ENCODE measurements around the gene IQSEC3.

DNA sequence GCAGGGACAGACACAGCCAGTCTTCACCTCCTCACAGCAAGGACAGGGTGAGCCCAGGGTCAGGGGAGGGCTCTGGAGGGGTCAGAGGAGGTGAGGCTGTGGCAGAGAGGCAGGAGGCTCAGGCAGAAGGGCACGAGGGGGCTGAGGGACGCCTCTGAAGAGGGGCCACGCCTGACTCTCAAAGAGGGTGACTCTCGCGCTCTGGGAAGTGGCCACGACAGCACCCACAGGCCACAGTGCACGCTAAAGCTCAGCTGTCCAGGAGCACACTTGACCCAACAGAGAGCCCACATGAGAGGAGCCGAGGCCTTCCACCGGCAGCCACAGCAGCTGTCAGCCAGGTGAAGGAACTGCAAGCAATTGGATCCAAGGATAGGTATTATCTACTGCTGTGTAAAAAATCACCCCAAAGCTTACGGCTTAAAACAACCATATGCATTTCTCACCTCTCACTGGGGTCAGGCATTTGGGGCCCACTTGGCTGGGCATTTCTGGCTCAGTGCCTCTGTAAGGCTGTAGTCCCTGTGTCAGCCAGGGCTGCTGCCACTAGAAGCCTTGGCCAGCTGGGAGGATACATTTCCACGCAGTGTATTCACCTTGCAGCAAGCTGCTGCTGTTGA is 119.5 kb downstream of the IQSEC3 start:
- TF ChIP-seq, protein P1, sequence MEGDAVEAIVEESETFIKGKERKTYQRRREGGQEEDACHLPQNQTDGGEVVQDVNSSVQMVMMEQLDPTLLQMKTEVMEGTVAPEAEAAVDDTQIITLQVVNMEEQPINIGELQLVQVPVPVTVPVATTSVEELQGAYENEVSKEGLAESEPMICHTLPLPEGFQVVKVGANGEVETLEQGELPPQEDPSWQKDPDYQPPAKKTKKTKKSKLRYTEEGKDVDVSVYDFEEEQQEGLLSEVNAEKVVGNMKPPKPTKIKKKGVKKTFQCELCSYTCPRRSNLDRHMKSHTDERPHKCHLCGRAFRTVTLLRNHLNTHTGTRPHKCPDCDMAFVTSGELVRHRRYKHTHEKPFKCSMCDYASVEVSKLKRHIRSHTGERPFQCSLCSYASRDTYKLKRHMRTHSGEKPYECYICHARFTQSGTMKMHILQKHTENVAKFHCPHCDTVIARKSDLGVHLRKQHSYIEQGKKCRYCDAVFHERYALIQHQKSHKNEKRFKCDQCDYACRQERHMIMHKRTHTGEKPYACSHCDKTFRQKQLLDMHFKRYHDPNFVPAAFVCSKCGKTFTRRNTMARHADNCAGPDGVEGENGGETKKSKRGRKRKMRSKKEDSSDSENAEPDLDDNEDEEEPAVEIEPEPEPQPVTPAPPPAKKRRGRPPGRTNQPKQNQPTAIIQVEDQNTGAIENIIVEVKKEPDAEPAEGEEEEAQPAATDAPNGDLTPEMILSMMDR (conservative IDR thresholded peaks at IDR 0.05) = no peak
- no peak for TF ChIP-seq ZFX (IDR thresholded peaks at IDR 0.05)
